ENCODE data around the gene PRPF40B. TPM values are rescaled to one million over a fixed set of nuclear protein-coding genes. Genes with fewer than 3 reads are reported as not detected.

Gene PRPF40B
- total and polyA plus RNA-seq, 9 of the 15 experiments (the other 6 are each of a cell fraction or from before 2014, with no cell fraction given) = 0.55 to 10.6 (median 4.8) TPM

DNA sequence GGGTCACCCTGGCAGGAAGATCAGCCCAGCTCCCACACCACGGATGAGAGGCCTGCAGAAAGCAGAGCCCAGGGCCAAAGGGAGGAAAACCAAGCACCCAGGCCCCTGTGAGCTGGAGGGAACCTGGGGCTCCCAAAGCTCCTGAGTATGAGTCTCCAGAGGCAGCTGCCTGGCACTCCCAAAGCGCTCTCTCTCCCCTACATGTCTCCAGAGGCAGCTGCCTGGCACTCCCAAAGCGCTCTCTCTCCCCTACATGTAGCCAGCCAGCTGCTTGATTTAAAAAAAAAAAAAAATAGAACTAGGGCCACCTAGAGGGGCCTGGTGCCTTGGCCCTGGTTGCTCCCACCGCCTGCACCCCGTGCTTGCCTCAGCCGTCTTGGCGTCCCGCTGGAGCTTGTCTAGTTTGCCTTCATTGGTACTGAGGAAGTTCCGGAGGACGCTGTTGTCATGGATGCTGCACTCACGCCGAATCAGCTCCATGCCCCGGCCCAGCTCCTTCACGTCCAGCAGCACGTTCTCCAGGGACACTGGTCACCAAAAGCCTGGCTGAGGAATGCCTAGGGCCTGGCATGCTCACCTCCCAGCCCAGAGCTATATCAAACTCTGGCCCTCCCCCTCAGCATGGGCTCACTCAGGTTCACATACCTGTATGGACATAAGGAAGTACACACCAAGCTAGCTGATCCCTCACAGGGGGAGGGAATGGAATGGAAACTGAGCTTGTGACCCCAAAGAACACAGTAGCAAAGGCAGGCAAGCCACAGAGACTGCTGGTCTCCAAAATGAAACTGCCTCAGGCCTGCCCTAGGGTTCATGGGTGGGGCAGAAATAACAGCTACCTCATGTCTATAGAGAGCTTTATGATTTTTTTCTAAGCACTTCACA lies 24.7 kb downstream of the PRPF40B start:
- Histone ChIP-seq H3K4me3 (no peak overlapping the region), H3K9ac (ENCODE audit: insufficient read depth in 1 of 2, low read depth in 2 of 2, low read length in 2 of 2) (peak overlapping the region in 1 of 2 experiments; percentile 59; a peak in 1 of 4 replicates), H3K36me3 (ENCODE audit: control insufficient read depth, insufficient read depth, low read length) (peaks cover 13% of the 10 kb centered on the region; the same call in 2 of the 3 replicates), H3K27ac (ENCODE audit: extremely low read depth, low read depth, low read length) (no peak overlapping the region), H3K9me3 (replicated peaks; ENCODE audit: control insufficient read depth, insufficient read depth, low read depth, low read length) (no peaks in the 10 kb centered on the region), H3K4me1 (replicated peaks in 1 of 2; ENCODE audit: control insufficient read depth in 2 of 2, insufficient read depth in 2 of 2, low read length in 2 of 2) (peaks cover 0 to 12% of the 10 kb centered on the region in 2 experiments; a peak in 3 of 5 replicates), H3K9me1 (ENCODE audit: control insufficient read depth, insufficient read depth, low read length) (no peaks in the 10 kb centered on the region), H3K27me3 (ENCODE audit: control insufficient read depth in 2 of 2, insufficient read depth in 2 of 2, low read length in 2 of 2) (no peaks in the 10 kb centered on the region), H3K4me2 (ENCODE audit: insufficient read depth, low read length) (no peak overlapping the region), H4K20me1 (replicated peaks; ENCODE audit: control insufficient read depth, insufficient read depth, low read length) (no peaks in the 10 kb centered on the region; the same call in 1 of the 2 replicates), H2AFZ (ENCODE audit: low read depth, low read length) (no peak overlapping the region), H3K79me2 (ENCODE audit: control insufficient read depth, insufficient read depth, low read length) (no peaks in the 10 kb centered on the region)
- ChIA-PET POLR2A (interaction anchor here (0.5 to 3.4 kb wide), 11 partner anchors 12 to 380 kb away, joined by 3 to 18 read pairs (median 4); partner anchors contain the start of gene TMBIM6), CTCF (ENCODE audit: low intra/inter-chr PET ratio) (interaction anchor here (0.9 kb wide), 1 partner anchor 59 kb away, joined by 3 read pairs; the partner anchor contains the start of gene FMNL3)
- no peak for TF ChIP-seq ERF (CRISPR knock-in tag; IDR thresholded peaks at IDR 0.05)
- no peak for TF ChIP-seq PCBP2 (IDR thresholded peaks at IDR 0.05; ENCODE audit: low read depth, low read length, poor library complexity, severe bottlenecking)
- no peak for TF ChIP-seq MAFG (tag; conservative IDR thresholded peaks at IDR 0.05)
- 82% methylated on average over 13 of the region's 15 CpGs for WGBS (ENCODE audit: insufficient coverage, low coverage, missing lambda C conversion rate)
- no TSS peak for BruUV-seq (replicated peaks)
- intact Hi-C loops (cut with micrococcal nuclease) = no loop called here
- in situ Hi-C loops (cut with MboI) = no loop called here
- ATAC-seq (no peak), DNase-seq (ENCODE audit: extremely low read depth in 1 of 4, low spot score in 3 of 4) (no peak), FAIRE-seq (no peak)

- no peak for FAIRE-seq
Observed at GRCh38 chr12:49648712-49649003, 25.3 kb downstream of the PRPF40B start.

More at GRCh38 chr12:49648712-49649003, 25.3 kb downstream of the PRPF40B start:
- no peak for TF ChIP-seq MEIS2 (IDR thresholded peaks at IDR 0.05; ENCODE audit: partially characterized antibody)
- 0 out of 2 replicates have a peak, but pooled peaks have one; percentile 47 for TF ChIP-seq TCF7 (IDR thresholded peaks at IDR 0.05; ENCODE audit: borderline replicate concordance)
- TF ChIP-seq TCF15 (CRISPR knock-in tag; IDR thresholded peaks at IDR 0.05) = no peak
- H3K9me3 ChIP-seq (replicated peaks; ENCODE audit: control insufficient read depth, insufficient read depth, low read depth, low read length) = no peaks in the 10 kb centered on the region
- no peaks in the 10 kb centered on the region for H3K9me1 ChIP-seq (ENCODE audit: control insufficient read depth, insufficient read depth, low read length)
- H4K20me1 ChIP-seq (replicated peaks; ENCODE audit: control insufficient read depth, insufficient read depth, low read length) = no peaks in the 10 kb centered on the region; the same call in 1 of the 2 replicates
- H3K27me3 ChIP-seq (ENCODE audit: control insufficient read depth in 2 of 2, insufficient read depth in 2 of 2, low read length in 2 of 2) = no peaks in the 10 kb centered on the region
- H3K4me1 ChIP-seq (replicated peaks in 1 of 2; ENCODE audit: control insufficient read depth in 2 of 2, insufficient read depth in 2 of 2, low read length in 2 of 2) = peaks cover 0 to 12% of the 10 kb centered on the region in 2 experiments; a peak in 3 of 5 replicates
- intact Hi-C loops (cut with micrococcal nuclease) = no loop called here
- 48% methylated on average over 3 of the region's 3 CpGs for WGBS (ENCODE audit: insufficient coverage, low coverage, missing lambda C conversion rate)
- ChIA-PET POLR2A (interaction anchor here (0.7 to 3.4 kb wide), 10 partner anchors 12 to 194 kb away, joined by 3 to 18 read pairs (median 4); partner anchors contain the start of genes BCDIN3D and TMBIM6), CTCF (ENCODE audit: low intra/inter-chr PET ratio) (interaction anchor here (0.9 kb wide), 1 partner anchor 59 kb away, joined by 3 read pairs; the partner anchor contains the start of gene FMNL3)
- H3K4me2 ChIP-seq (ENCODE audit: insufficient read depth, low read length) = no peak overlapping the region
- H3K4me3 ChIP-seq = no peak overlapping the region
- BruUV-seq (replicated peaks) = no TSS peak
- in situ Hi-C loops (cut with MboI) = no loop called here
- no peak for ATAC-seq
- DNase-seq (ENCODE audit: extremely low read depth in 1 of 4, low spot score in 3 of 4) = no peak
- no peak overlapping the region for H2AFZ ChIP-seq (ENCODE audit: low read depth, low read length)
- H3K9ac ChIP-seq (ENCODE audit: insufficient read depth in 1 of 2, low read depth in 2 of 2, low read length in 2 of 2) = peak overlapping the region in 1 of 2 experiments; percentile 50; a peak in 1 of 4 replicates
- H3K79me2 ChIP-seq (ENCODE audit: control insufficient read depth, insufficient read depth, low read length) = no peaks in the 10 kb centered on the region
- H3K36me3 ChIP-seq (ENCODE audit: control insufficient read depth, insufficient read depth, low read length) = peaks cover 13% of the 10 kb centered on the region; the same call in 2 of the 3 replicates
- H3K27ac ChIP-seq (ENCODE audit: extremely low read depth, low read depth, low read length) = no peak overlapping the region

All from K562 (cell line).